Peyer's patch (tissue), 4 donors: ENCODE data around the gene RNF220. TPM values are rescaled to one million over a fixed set of nuclear protein-coding genes. Genes with fewer than 3 reads are reported as not detected.
A peak's percentile ranks its signal among the peaks of the same experiment; 100 is the strongest.

Source experiments
- DNase-seq, 3 donors: peaks; one replicate each; pipeline ENCODE4 v3.0.0-alpha.2; 2017 to 2019
- H3K27ac ChIP-seq, 4 donors: fragments of 200-600 bp; sonication (generic); one replicate each; pipeline ENCODE4 v1.5.1; 2016 to 2019
- H3K27me3 ChIP-seq, 2 donors: fragments of 200-600 bp; sonication (generic); one replicate each; pipeline ENCODE4 v1.5.1; 2019
- H3K36me3 ChIP-seq, 3 donors: fragments of 200-600 bp; sonication (generic); one replicate each; pipeline ENCODE4 v1.5.1; 2016 to 2019
- H3K4me1 ChIP-seq, 4 donors: fragments of 200-600 bp; sonication (generic); one replicate each; pipeline ENCODE4 v1.5.1; 2016 to 2019
- H3K4me3 ChIP-seq, 4 donors: fragments of 200-600 bp; sonication (generic); 1 replicate in 3 of 4; 2 replicates in 1 of 4; pipeline ENCODE4 v1.5.1; 2016 to 2019; ENCODE audit warnings: mild to moderate bottlenecking in 1 of 4
- H3K9me3 ChIP-seq, 4 donors: fragments of 200-600 bp; sonication (generic); one replicate each; pipeline ENCODE4 v1.5.1; 2016 to 2019; ENCODE audit warnings: mild to moderate bottlenecking in 1 of 4
- CTCF ChIP-seq, 6 experiments: fragments of 450-650 bp in 4 of 6; fragments of 200-600 bp in 2 of 6; sonication (generic) in 1 of 6; IDR thresholded peaks; one replicate each; pipeline ENCODE4 v1.5.1; 2017 to 2019; ENCODE audit warnings: antibody characterized with exemption in 6 of 6, mild to moderate bottlenecking in 3 of 6, moderate library complexity in 1 of 6
- POLR2A ChIP-seq, 2 donors: fragments of 450-650 bp; IDR thresholded peaks; one replicate each; pipeline ENCODE4 v1.5.1; 2017; ENCODE audit warnings: antibody characterized with exemption in 2 of 2, mild to moderate bottlenecking in 2 of 2, moderate library complexity in 2 of 2
- total RNA-seq, 4 donors: library from RNA; depleted of rRNA; stranded (reverse); fragments of >200 nt; gene quantifications; one replicate each; pipeline ENCODE4 v1.1.0, GENCODE V29; 2016

RNF220 gene
- total RNA-seq, 4 donors from 2014 or later: 107 to 152 (median 114) TPM

- Histone ChIP-seq H3K4me1 (peaks cover 6 to 48% (median 17%) of the 10 kb centered on the region in 4 donors), H3K4me3 (no peak overlapping the region)
- peak in 1 of 3 donors; percentile 25 for DNase-seq
Measured at GRCh38 chr1:44677201-44677766, 272.2 kb downstream of the RNF220 start.

GRCh38 chr1:44678120-44678519, 273.1 kb downstream of the RNF220 start:
- H3K27me3 ChIP-seq: no peaks in the 10 kb centered on the region
- TF ChIP-seq CTCF (IDR thresholded peaks at IDR 0.05) (no peak), POLR2A (IDR thresholded peaks at IDR 0.05) (no peak)
- no peak overlapping the region for H3K4me3 ChIP-seq
- no peaks in the 10 kb centered on the region for H3K9me3 ChIP-seq
- H3K4me1 ChIP-seq: peaks cover 6 to 39% (median 14%) of the 10 kb centered on the region in 4 donors
- H3K36me3 ChIP-seq: no peaks in the 10 kb centered on the region
- H3K27ac ChIP-seq: no peak overlapping the region
- DNase-seq: peak in 1 of 3 donors; percentile 14

More at GRCh38 chr1:44677201-44677766, 272.2 kb downstream of the RNF220 start:
- Histone ChIP-seq H3K27me3 (no peaks in the 10 kb centered on the region), H3K9me3 (no peaks in the 10 kb centered on the region), H3K36me3 (no peaks in the 10 kb centered on the region), H3K27ac (peak overlapping the region in 3 of 4 donors; percentile 94 to 99 (median 97))
- TF ChIP-seq POLR2A (IDR thresholded peaks at IDR 0.05): no peak
- peak; percentile 34 to 51 (median 46) for TF ChIP-seq CTCF (IDR thresholded peaks at IDR 0.05)

GRCh38 chr1:44678626-44679025, 273.6 kb downstream of the RNF220 start:
- Histone ChIP-seq H3K27me3 (no peaks in the 10 kb centered on the region), H3K27ac (no peak overlapping the region), H3K9me3 (no peaks in the 10 kb centered on the region), H3K36me3 (no peaks in the 10 kb centered on the region), H3K4me3 (no peak overlapping the region), H3K4me1 (peaks cover 5 to 35% (median 11%) of the 10 kb centered on the region in 4 donors)
- DNase-seq: peak in 1 of 3 donors; percentile 37
- no peak for TF ChIP-seq CTCF (IDR thresholded peaks at IDR 0.05)
- no peak for TF ChIP-seq POLR2A (IDR thresholded peaks at IDR 0.05)

- TF ChIP-seq CTCF (IDR thresholded peaks at IDR 0.05): no peak
- TF ChIP-seq POLR2A (IDR thresholded peaks at IDR 0.05): no peak
- DNase-seq: peak in 1 of 3 donors; percentile 78
- no peaks in the 10 kb centered on the region for H3K27me3 ChIP-seq
- H3K4me1 ChIP-seq: peaks cover 5 to 35% (median 11%) of the 10 kb centered on the region in 4 donors
- H3K36me3 ChIP-seq: no peaks in the 10 kb centered on the region
- H3K27ac ChIP-seq: peak overlapping the region in 1 of 4 donors; percentile 8
- H3K9me3 ChIP-seq: no peaks in the 10 kb centered on the region
- H3K4me3 ChIP-seq: no peak overlapping the region
Measured at GRCh38 chr1:44679468-44679867, 274.4 kb downstream of the RNF220 start.

- no peaks in the 10 kb centered on the region for H3K9me3 ChIP-seq
- no peak for TF ChIP-seq CTCF (IDR thresholded peaks at IDR 0.05)
- TF ChIP-seq POLR2A (IDR thresholded peaks at IDR 0.05): no peak
- no peak overlapping the region for H3K4me3 ChIP-seq
- no peaks in the 10 kb centered on the region for H3K27me3 ChIP-seq
- DNase-seq: peak in 1 of 3 donors; percentile 57
- H3K36me3 ChIP-seq: no peaks in the 10 kb centered on the region
- peaks cover 0 to 10% (median under 1%) of the 10 kb centered on the region in 4 donors for H3K4me1 ChIP-seq
- peak overlapping the region in 1 of 4 donors; percentile 46 for H3K27ac ChIP-seq
Measured at GRCh38 chr1:44681905-44682882, 277.1 kb downstream of the RNF220 start.
